Esophagus muscularis mucosa (tissue), 4 donors: ENCODE data around the gene MRPL10. TPM values are rescaled to one million over a fixed set of nuclear protein-coding genes. Genes with fewer than 3 reads are reported as not detected.
"Not testable (repeated sequence)": the region's sequence is repeated elsewhere in the genome, so short reads cannot be mapped to it uniquely, and the experiment has no call there.

ENCODE experiments used
- DNase-seq: peaks from one replicate; pipeline ENCODE4 v3.0.0-alpha.2; 2017; ENCODE audit errors: extremely low spot score
- H3K27ac ChIP-seq, 4 donors: fragments of 200-600 bp; sonication (generic); replicated peaks in 1 of 4; 1 replicate in 3 of 4; 2 replicates in 1 of 4; pipeline ENCODE4 v1.5.1; 2016 to 2019; ENCODE audit warnings: mild to moderate bottlenecking in 1 of 4
- H3K27me3 ChIP-seq, 4 donors: fragments of 200-600 bp; sonication (generic); one replicate each; pipeline versions ENCODE4 v1.5.1 to v1.6.0; 2016 to 2019
- H3K36me3 ChIP-seq, 4 donors: fragments of 200-600 bp; sonication (generic); one replicate each; pipeline ENCODE4 v1.5.1; 2016 to 2019
- H3K4me1 ChIP-seq, 4 donors: fragments of 200-600 bp; sonication (generic); one replicate each; pipeline ENCODE4 v1.5.1; 2016 to 2019
- H3K4me3 ChIP-seq, 4 donors: fragments of 200-600 bp; sonication (generic); 1 replicate in 2 of 4; 2 replicates in 2 of 4; pipeline ENCODE4 v1.5.1; 2016 to 2019; ENCODE audit warnings: mild to moderate bottlenecking in 4 of 4, moderate library complexity in 1 of 4
- H3K9me3 ChIP-seq, 4 donors: fragments of 200-600 bp; sonication (generic); 1 replicate in 3 of 4; 2 replicates in 1 of 4; pipeline ENCODE4 v1.5.1; 2016 to 2019
- CTCF ChIP-seq, 3 experiments: fragments of 200-600 bp in 2 of 3; fragments of 450-650 bp in 1 of 3; sonication (generic) in 2 of 3; IDR thresholded peaks; one replicate each; pipeline ENCODE4 v1.5.1; 2017 to 2019; ENCODE audit warnings: antibody characterized with exemption in 3 of 3, mild to moderate bottlenecking in 2 of 3, moderate library complexity in 1 of 3
- EP300 ChIP-seq: sonication (generic); formaldehyde crosslinking; IDR thresholded peaks from one replicate; pipeline ENCODE4 v1.6.1; 2017; ENCODE audit warnings: antibody characterized with exemption
- POLR2A ChIP-seq: fragments of 450-650 bp; IDR thresholded peaks from one replicate; pipeline ENCODE4 v1.6.1; 2017; ENCODE audit warnings: antibody characterized with exemption, moderate library complexity, mild to moderate bottlenecking, low read depth
- POLR2AphosphoS5 ChIP-seq, 2 donors: sonication (generic); formaldehyde crosslinking; IDR thresholded peaks; one replicate each; pipeline ENCODE4 v1.6.1; 2017; ENCODE audit warnings: antibody characterized with exemption in 2 of 2
- WGBS: methylation state at CpG from one replicate; pipeline ENCODE4 v1.1.5; 2018; 5-methylcytosine and 5-hydroxymethylcytosine counted together
- intact Hi-C: fragments of 100-400 bp; cut with DNase I; formaldehyde crosslinking; loops from one replicate; pipeline ENCODE4 v1.15.1; 2023
- total RNA-seq, 4 donors: library from RNA; depleted of rRNA; stranded (reverse); fragments of >200 nt; gene quantifications; one replicate each; pipeline versions ENCODE4 v1.1.0 to v1.2.1, GENCODE V29; 2016

The MRPL10 gene
- total RNA-seq, 4 donors from 2014 or later, result 43.6 to 86.8 (median 63.2) TPM

GRCh38 chr17:47776330-47777197 is 54.8 kb downstream of the MRPL10 start:
- peaks cover 0 to 76% (median 9%) of the 10 kb centered on the region in 4 donors for H3K27me3 ChIP-seq
- H3K4me3 ChIP-seq, result no peak overlapping the region
- intact Hi-C loops, result no loop called here
- 50% methylated on average over 14 of the region's 14 CpGs for WGBS
- H3K36me3 ChIP-seq, result no peaks in the 10 kb centered on the region
- H3K27ac ChIP-seq, result no peak overlapping the region
- H3K9me3 ChIP-seq, result peaks cover 0 to 5% (median under 1%) of the 10 kb centered on the region in 4 donors
- DNase-seq, result no peak
- peaks cover 0 to 4% (median 0%) of the 10 kb centered on the region in 4 donors for H3K4me1 ChIP-seq
- TF ChIP-seq CTCF (IDR thresholded peaks at IDR 0.05), result peak; percentile 48 to 71 (median 51)
- TF ChIP-seq EP300, result no peak

GRCh38 chr17:47774987-47775580 is 56.3 kb downstream of the MRPL10 start:
- no peak overlapping the region for H3K27ac ChIP-seq
- no peaks in the 10 kb centered on the region for H3K36me3 ChIP-seq
- TF ChIP-seq EP300 (no peak), POLR2A (no peak), POLR2AphosphoS5 (IDR thresholded peaks at IDR 0.05) (no peak), CTCF (IDR thresholded peaks at IDR 0.05) (no peak)
- peaks cover 0 to 65% (median 9%) of the 10 kb centered on the region in 4 donors for H3K27me3 ChIP-seq
- DNase-seq, result no peak
- intact Hi-C loops, result no loop called here
- peaks cover 0 to 9% (median 4%) of the 10 kb centered on the region in 4 donors for H3K9me3 ChIP-seq
- WGBS, result 78% methylated on average over 1 of the region's 1 CpG
- H3K4me1 ChIP-seq, result peaks cover 0 to 4% (median 0%) of the 10 kb centered on the region in 4 donors
- no peak overlapping the region for H3K4me3 ChIP-seq

GRCh38 chr17:47774331-47774730 is 57.0 kb downstream of the MRPL10 start:
- Histone ChIP-seq H3K27me3 (peaks cover 0 to 62% (median 9%) of the 10 kb centered on the region in 4 donors), H3K27ac (no peak overlapping the region), H3K4me3 (no peak overlapping the region), H3K9me3 (peaks cover 0 to 9% (median 4%) of the 10 kb centered on the region in 4 donors), H3K36me3 (no peaks in the 10 kb centered on the region), H3K4me1 (peaks cover 0 to 4% (median 0%) of the 10 kb centered on the region in 4 donors)
- 73% methylated on average over 4 of the region's 4 CpGs for WGBS
- intact Hi-C loops, result no loop called here
- DNase-seq, result no peak
- no peak for TF ChIP-seq POLR2A
- TF ChIP-seq POLR2AphosphoS5 (IDR thresholded peaks at IDR 0.05), result no peak
- no peak for TF ChIP-seq EP300
- no peak for TF ChIP-seq CTCF (IDR thresholded peaks at IDR 0.05)

GRCh38 chr17:47773649-47774048 is 57.7 kb downstream of the MRPL10 start:
- H3K36me3 ChIP-seq, H3K9me3 ChIP-seq, DNase-seq, H3K4me3 ChIP-seq, H3K27ac ChIP-seq, H3K4me1 ChIP-seq, intact Hi-C loops: not testable (repeated sequence)
- peaks cover 0 to 59% (median 9%) of the 10 kb centered on the region in 4 donors for H3K27me3 ChIP-seq
- 80% methylated on average over 9 of the region's 9 CpGs for WGBS

Other genes starting within 250 kb of the MRPL10 start
- 100 to 1,000 TPM; 179 to 236 (median 205) TPM for gene KPNB1, start 181.6 kb downstream of the MRPL10 start, total RNA-seq
- 10 to 100 TPM; 11.9 to 26.9 (median 21.2) TPM for gene TBKBP1, start 137.4 kb downstream of the MRPL10 start, total RNA-seq
- gene TBX21, start 98.3 kb downstream of the MRPL10 start, total RNA-seq, result 1 to 10 TPM in 1 of 4 donors, under 1 TPM in 3; 0.42 to 2.2 (median 0.61) TPM
- 1 to 10 TPM; 2.0 to 8.4 (median 4.7) TPM for gene OSBPL7, start 9.7 kb downstream of the MRPL10 start, total RNA-seq
- under 1 TPM in 1 of 4 donors, not detected in 3; 0.45 TPM for gene LRRC46, start 129 bp upstream of the MRPL10 start, total RNA-seq
- 10 to 100 TPM in 3 of 4 donors, 1 to 10 TPM in 1; 9.6 to 34.0 (median 23.1) TPM for gene SCRN2, start 9.7 kb upstream of the MRPL10 start, total RNA-seq
- under 1 TPM; under 0.01 to 0.71 (median 0.25) TPM for gene SP6, start 19.6 kb upstream of the MRPL10 start, total RNA-seq
- 10 to 100 TPM in 1 of 4 donors, 1 to 10 TPM in 3; 7.1 to 16.0 (median 9.4) TPM for gene SP2, start 64.7 kb upstream of the MRPL10 start, total RNA-seq
- 10 to 100 TPM; 21.2 to 32.8 (median 27.6) TPM for gene PNPO, start 110.0 kb upstream of the MRPL10 start, total RNA-seq
- not detected for gene PRR15L, start 126.3 kb upstream of the MRPL10 start, total RNA-seq
- 10 to 100 TPM; 43.9 to 70.2 (median 58.4) TPM for gene CDK5RAP3, start 139.6 kb upstream of the MRPL10 start, total RNA-seq
- 10 to 100 TPM; 58.1 to 73.9 (median 64.1) TPM for gene COPZ2, start 206.3 kb upstream of the MRPL10 start, total RNA-seq
- gene NFE2L1, start 216.8 kb upstream of the MRPL10 start, total RNA-seq, result 100 to 1,000 TPM; 164 to 281 (median 264) TPM